PC-3 (cell line): ENCODE measurements around the gene PLRG1. TPM values are rescaled to one million over a fixed set of nuclear protein-coding genes. Genes with fewer than 3 reads are reported as not detected.

ENCODE experiments used
- ATAC-seq: fragments of 200-7000 bp; cut with Tn5 transposase; 2 replicates; pipeline ENCODE4 v1.9.1; 2020; ENCODE audit warnings: mild to moderate bottlenecking, moderate library complexity
- BruUV-seq: library from RNA; stranded (reverse); fragments of 400-500 nt; replicated peaks from 2 replicates; lab custom pipeline; 2021; lab: Mats Ljungman, UMichigan
- CTCF ChIA-PET: fragments of 300-600 bp; sonication (Branson Sonifier 250); formaldehyde crosslinking; loops from one replicate; lab custom pipeline; 2022; ENCODE audit warnings: antibody characterized with exemption; lab: Charles Lee
- POLR2A ChIA-PET: fragments of 300-600 bp; sonication (Branson Sonifier 250); formaldehyde crosslinking; loops from one replicate; lab custom pipeline; 2022; ENCODE audit warnings: antibody characterized with exemption; ENCODE audit not compliant: unreplicated experiment; lab: Charles Lee
- DNase-seq: peaks from one replicate; pipeline ENCODE4 v3.0.0-alpha.2; 2015
- H2AFZ ChIP-seq: fragments of 300-600 bp; sonication (generic); 2 replicates; pipeline ENCODE4 v1.6.0; 2016; ENCODE audit warnings: antibody characterized with exemption, low read length
- H3F3A ChIP-seq: fragments of 300-600 bp; sonication (generic); one replicate; pipeline ENCODE4 v1.6.0; 2017; ENCODE audit warnings: antibody characterized with exemption, low read length, control low read depth, mild to moderate bottlenecking; ENCODE audit not compliant: unreplicated experiment
- H3K27ac ChIP-seq: fragments of 300-600 bp; sonication (generic); 2 replicates; pipeline ENCODE4 v1.5.1; 2016; ENCODE audit warnings: mild to moderate bottlenecking, low read length
- H3K27me3 ChIP-seq: fragments of 300-600 bp; sonication (generic); 2 replicates; pipeline ENCODE4 v1.6.1; 2016; ENCODE audit warnings: low read length, mixed read lengths
- H3K36me3 ChIP-seq: fragments of 300-600 bp; sonication (generic); 2 replicates; pipeline ENCODE4 v1.6.1; 2016; ENCODE audit warnings: low read depth, mixed run types, low read length, mixed read lengths
- H3K4me1 ChIP-seq: fragments of 300-600 bp; sonication (generic); 2 replicates; pipeline ENCODE4 v1.5.1; 2016; ENCODE audit warnings: low read length; ENCODE audit not compliant: insufficient read depth
- H3K4me2 ChIP-seq: fragments of 300-600 bp; sonication (generic); 2 replicates; pipeline ENCODE4 v1.6.0; 2016; ENCODE audit warnings: low read length
- H3K4me3 ChIP-seq: fragments of 300-600 bp; sonication (generic); 2 replicates; pipeline ENCODE4 v1.5.1; 2016; ENCODE audit warnings: mild to moderate bottlenecking, low read length, mixed read lengths
- H3K79me2 ChIP-seq: fragments of 300-600 bp; sonication (generic); 2 replicates; pipeline ENCODE4 v1.6.1; 2017; ENCODE audit warnings: low read length, mixed read lengths
- H3K9ac ChIP-seq: fragments of 300-600 bp; sonication (generic); 2 replicates; pipeline ENCODE4 v1.6.0; 2016; ENCODE audit warnings: mild to moderate bottlenecking, low read length
- H3K9me2 ChIP-seq: fragments of 300-600 bp; sonication (generic); replicated peaks from 2 replicates; pipeline ENCODE4 v1.6.1; 2016; ENCODE audit warnings: mixed run types, low read length, mixed read lengths
- H3K9me3 ChIP-seq: fragments of 300-600 bp; sonication (generic); 2 replicates; pipeline ENCODE4 v1.6.1; 2016; ENCODE audit warnings: low read length, mixed read lengths
- H4K20me1 ChIP-seq: fragments of 300-600 bp; sonication (generic); 2 replicates; pipeline ENCODE4 v1.6.1; 2016; ENCODE audit warnings: low read length, mixed read lengths
- CTCF ChIP-seq: fragments of 300-600 bp; sonication (generic); conservative IDR thresholded peaks from 2 replicates; pipeline ENCODE4 v1.5.1; 2017; ENCODE audit warnings: antibody characterized with exemption, low read depth, mild to moderate bottlenecking, low read length
- EZH2 ChIP-seq: fragments of 300-600 bp; sonication (generic); IDR thresholded peaks from one replicate; pipeline ENCODE4 v1.6.1; 2017; ENCODE audit warnings: antibody characterized with exemption, mild to moderate bottlenecking, low read length; ENCODE audit not compliant: unreplicated experiment
- EZH2phosphoT487 ChIP-seq: fragments of 300-600 bp; sonication (generic); IDR thresholded peaks from 2 replicates; pipeline ENCODE4 v1.6.1; 2018; ENCODE audit warnings: mild to moderate bottlenecking, antibody characterized with exemption, low read length, borderline replicate concordance
- intact Hi-C: fragments of 100-400 bp; cut with micrococcal nuclease; formaldehyde crosslinking; loops from 2 replicates; pipeline ENCODE4 v1.9.0; 2023
- total RNA-seq: library from RNA; depleted of rRNA; stranded (reverse); fragments of >200 nt; gene quantifications from 2 replicates; pipeline ENCODE4 v1.2.3, GENCODE V29; 2014

PLRG1 gene
- total RNA-seq, 1 experiment from 2014 or later: 51.7 TPM

- intact Hi-C loops: no loop called here
- Histone ChIP-seq H2AFZ (no peak overlapping the region), H3K4me3 (no peak overlapping the region), H3K27ac (no peak overlapping the region), H3K27me3 (peaks cover 67% of the 10 kb centered on the region), H3K9me2 (no peaks in the 10 kb centered on the region), H3K9ac (no peak overlapping the region), H3K36me3 (no peaks in the 10 kb centered on the region), H3K9me3 (no peaks in the 10 kb centered on the region), H3K4me2 (no peak overlapping the region), H4K20me1 (no peaks in the 10 kb centered on the region), H3F3A (no peaks in the 10 kb centered on the region), H3K4me1 (no peaks in the 10 kb centered on the region), H3K79me2 (no peaks in the 10 kb centered on the region)
- BruUV-seq: no TSS peak
- ATAC-seq (no peak), DNase-seq (no peak)
- POLR2A ChIA-PET: no interaction called here
- no peak for TF ChIP-seq EZH2phosphoT487
- no peak for TF ChIP-seq CTCF
- no peak for TF ChIP-seq EZH2
- CTCF ChIA-PET: no interaction called here
These were observed 31.0 kb downstream of the PLRG1 start for GRCh38 chr4:154519214-154519613.

- BruUV-seq: no TSS peak
- Histone ChIP-seq H3K4me1 (no peaks in the 10 kb centered on the region), H3K4me3 (no peak overlapping the region), H3F3A (no peaks in the 10 kb centered on the region), H3K79me2 (no peaks in the 10 kb centered on the region), H3K4me2 (no peak overlapping the region), H3K9me2 (no peaks in the 10 kb centered on the region), H3K27ac (no peak overlapping the region), H3K36me3 (no peaks in the 10 kb centered on the region), H3K9ac (no peak overlapping the region), H3K9me3 (no peaks in the 10 kb centered on the region), H4K20me1 (no peaks in the 10 kb centered on the region), H2AFZ (no peak overlapping the region), H3K27me3 (peaks cover 56% of the 10 kb centered on the region)
- no peak for ATAC-seq
- intact Hi-C loops: no loop called here
- ChIA-PET POLR2A (no interaction called here), CTCF (interaction anchor here (0.6 kb wide), 1 partner anchor 11 kb away, joined by 4 read pairs; no protein-coding TSS in a partner anchor)
- TF ChIP-seq EZH2: no peak
- no peak for DNase-seq
These were observed 32.6 kb downstream of the PLRG1 start for GRCh38 chr4:154517591-154517990.

- no peak overlapping the region for H3K4me3 ChIP-seq
- no peaks in the 10 kb centered on the region for H3K9me2 ChIP-seq
- no peak for ATAC-seq
- no peaks in the 10 kb centered on the region for H3K9me3 ChIP-seq
- no peaks in the 10 kb centered on the region for H3K79me2 ChIP-seq
- no peaks in the 10 kb centered on the region for H3K4me1 ChIP-seq
- DNase-seq: no peak
- intact Hi-C loops: no loop called here
- no peak overlapping the region for H2AFZ ChIP-seq
- H4K20me1 ChIP-seq: no peaks in the 10 kb centered on the region
- no peak overlapping the region for H3K27ac ChIP-seq
- no peak overlapping the region for H3K9ac ChIP-seq
- ChIA-PET CTCF (no interaction called here), POLR2A (no interaction called here)
- H3K27me3 ChIP-seq: peaks cover 49% of the 10 kb centered on the region
- TF ChIP-seq CTCF (no peak), EZH2 (no peak), EZH2phosphoT487 (no peak)
- H3F3A ChIP-seq: no peaks in the 10 kb centered on the region
- no peak overlapping the region for H3K4me2 ChIP-seq
- no peaks in the 10 kb centered on the region for H3K36me3 ChIP-seq
- no TSS peak for BruUV-seq
These were observed 33.7 kb downstream of the PLRG1 start for GRCh38 chr4:154516318-154517029.
